Coronary artery (tissue), 2 donors: ENCODE data around the gene RBM19.

ENCODE experiments used
- DNase-seq: peaks from one replicate; pipeline ENCODE4 v3.0.0-alpha.2; 2017; ENCODE audit warnings: low spot score
- H3K27ac ChIP-seq, 2 donors: fragments of 200-600 bp; sonication (generic); one replicate each; pipeline ENCODE4 v1.5.1; 2016 to 2019
- H3K4me3 ChIP-seq: fragments of 200-600 bp; sonication (generic); 2 replicates; pipeline ENCODE4 v1.5.1; 2016; ENCODE audit warnings: mild to moderate bottlenecking, moderate library complexity
- CTCF ChIP-seq: fragments of 200-600 bp; sonication (generic); IDR thresholded peaks from one replicate; pipeline ENCODE4 v1.5.1; 2019; ENCODE audit warnings: antibody characterized with exemption

The RBM19 gene

DNA sequence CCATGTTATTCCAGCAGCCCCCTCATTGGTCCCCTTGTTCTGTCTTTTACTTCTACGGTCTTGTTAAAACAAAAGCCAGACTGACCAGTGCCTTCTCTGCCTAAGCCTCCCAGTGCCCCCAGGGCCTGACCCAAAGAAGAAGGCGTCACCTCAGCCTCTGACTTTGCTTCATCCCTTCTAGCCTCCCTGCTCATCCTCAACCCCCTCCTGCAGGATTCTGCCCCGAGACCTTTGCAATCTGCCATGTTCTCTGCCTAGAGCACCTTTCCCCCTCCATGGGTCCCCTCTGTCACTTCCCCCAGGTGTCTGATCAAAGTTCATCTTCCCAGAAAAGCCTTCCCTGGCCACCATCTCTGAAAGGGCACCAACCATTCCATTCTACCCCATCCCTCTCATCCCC lies 7.9 kb upstream of the RBM19 start:
- Histone ChIP-seq H3K4me3 (no peak overlapping the region), H3K27ac (no peak overlapping the region)
- no peak for TF ChIP-seq CTCF
- DNase-seq: no peak

DNA sequence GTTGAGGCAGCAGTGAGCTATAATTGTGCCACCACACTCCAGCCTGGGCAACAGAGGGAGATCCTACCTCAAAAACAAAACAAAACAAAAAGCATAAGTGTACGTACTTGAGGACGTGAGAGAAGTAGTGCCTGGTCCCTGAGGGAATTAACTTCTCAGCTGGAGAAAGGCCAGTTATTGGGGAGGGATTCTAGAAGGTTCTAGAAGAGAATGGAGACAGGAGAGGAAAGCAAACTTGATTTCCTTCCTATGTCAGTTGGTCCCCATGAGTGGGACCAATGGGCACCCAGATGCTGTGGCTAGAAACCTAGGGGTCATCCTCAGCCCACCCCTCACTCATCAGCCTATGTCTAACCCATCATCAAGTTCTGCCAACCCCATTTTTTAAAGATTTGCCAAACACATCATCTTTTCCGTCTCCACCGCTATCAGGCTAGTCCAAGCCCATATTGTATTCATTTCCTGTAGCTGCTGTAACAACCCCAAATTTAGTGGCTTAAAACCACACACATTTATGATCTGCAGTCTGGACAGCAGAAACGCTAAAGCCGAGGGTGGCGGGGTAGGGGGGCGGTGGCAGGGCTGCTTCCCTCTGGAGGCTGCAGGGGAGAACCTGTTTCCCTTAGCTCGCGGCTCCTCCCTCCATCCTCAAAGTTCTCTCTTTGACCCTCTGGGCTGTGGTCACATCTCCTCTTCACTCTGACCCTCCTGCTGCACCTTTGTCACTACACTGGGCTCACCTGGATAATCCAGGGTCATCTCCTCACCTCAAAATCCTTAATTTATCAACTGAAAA lies 7.2 kb upstream of the RBM19 start:
- no peak overlapping the region for H3K27ac ChIP-seq
- no peak overlapping the region for H3K4me3 ChIP-seq
- TF ChIP-seq CTCF: no peak
- DNase-seq: no peak

DNA sequence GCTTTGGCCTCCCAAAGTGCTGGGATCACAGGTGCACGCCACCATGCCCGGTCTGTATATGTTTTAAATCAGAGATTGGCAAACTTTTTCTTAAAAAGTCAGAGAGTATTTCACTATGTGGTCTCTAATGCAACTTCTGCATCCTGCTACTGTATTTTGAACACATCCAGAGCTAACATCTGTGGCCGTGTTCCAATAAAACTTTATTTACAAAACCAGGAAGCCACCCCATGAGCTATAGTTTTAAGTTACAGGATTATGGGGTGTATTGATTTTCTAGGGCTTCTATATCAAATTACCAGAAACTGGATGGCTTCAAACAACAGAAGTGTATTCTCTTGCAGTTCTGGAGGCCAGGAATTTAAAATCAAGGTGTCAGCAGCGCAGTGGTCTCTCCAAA lies 5.3 kb upstream of the RBM19 start:
- TF ChIP-seq CTCF: no peak
- H3K27ac ChIP-seq: no peak overlapping the region
- H3K4me3 ChIP-seq: no peak overlapping the region
- no peak for DNase-seq

DNA sequence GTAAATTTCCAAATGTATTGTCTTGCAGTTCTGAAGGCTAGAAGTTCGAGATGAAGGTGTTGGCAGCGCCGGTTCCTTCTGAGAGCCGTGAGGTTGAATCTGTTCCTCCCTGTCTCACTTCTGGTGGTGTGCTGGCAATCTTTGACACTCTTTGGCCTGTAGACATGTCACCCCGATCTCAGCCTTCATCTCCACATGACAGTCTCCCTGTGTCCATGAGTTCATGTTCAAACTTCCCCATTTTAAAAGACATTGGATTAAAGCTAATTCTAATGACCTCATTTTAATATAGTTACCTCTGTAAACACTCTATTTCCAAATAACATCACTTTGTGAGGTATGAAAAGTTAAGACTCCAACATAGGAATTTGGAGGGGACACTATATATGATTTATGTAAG lies 4.1 kb upstream of the RBM19 start:
- TF ChIP-seq CTCF: no peak
- no peak for DNase-seq
- Histone ChIP-seq H3K27ac (no peak overlapping the region), H3K4me3 (no peak overlapping the region)

DNA sequence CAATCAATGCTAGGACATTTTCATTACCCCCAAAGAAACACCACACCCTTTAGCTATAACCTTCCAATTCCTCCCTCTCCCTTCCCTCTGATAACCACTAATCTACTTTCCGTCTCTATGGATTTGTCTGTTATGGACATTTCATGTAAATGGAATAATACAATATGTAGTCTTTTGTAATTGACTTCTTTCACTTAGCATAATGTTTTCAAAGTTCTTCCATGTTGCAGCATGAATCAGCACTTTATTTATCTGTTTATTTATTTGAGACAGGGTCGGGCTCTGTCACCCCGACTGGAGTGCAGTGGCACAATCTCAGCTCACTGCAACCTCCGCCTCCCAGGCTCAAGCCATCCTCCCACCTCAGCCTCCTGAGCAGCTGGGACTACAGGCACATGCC lies 1.2 kb upstream of the RBM19 start:
- DNase-seq: no peak
- peak overlapping the region; percentile 78 for H3K4me3 ChIP-seq
- TF ChIP-seq CTCF: no peak
- no peak overlapping the region for H3K27ac ChIP-seq

DNA sequence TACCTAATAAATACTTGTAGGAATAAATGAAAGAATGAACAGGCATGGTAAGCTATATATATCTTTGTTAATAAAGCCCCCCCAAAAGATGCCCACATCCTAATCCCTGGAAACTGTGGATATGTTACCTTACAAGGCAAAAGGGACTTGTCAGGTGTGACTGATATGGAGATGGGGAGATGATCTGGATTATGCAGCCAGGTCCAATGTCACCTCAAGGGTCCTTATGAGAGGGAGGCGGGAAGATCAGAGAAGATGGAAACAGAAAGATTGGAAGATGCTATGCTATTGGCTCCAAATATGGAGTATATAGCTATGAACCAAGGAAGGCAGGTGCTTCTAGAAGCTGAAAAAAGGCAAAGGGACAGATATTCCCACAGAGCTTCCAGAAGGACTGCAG lies 3.4 kb downstream of the RBM19 start:
- H3K27ac ChIP-seq: no peak overlapping the region
- no peak overlapping the region for H3K4me3 ChIP-seq
- no peak for TF ChIP-seq CTCF
- DNase-seq: no peak

GRCh38 chr12:113961921-113962710 lies 4.0 kb downstream of the RBM19 start:
- no peak for DNase-seq
- no peak overlapping the region for H3K27ac ChIP-seq
- no peak overlapping the region for H3K4me3 ChIP-seq
- TF ChIP-seq CTCF: no peak
